HepG2 (cell line): ENCODE measurements around the gene PLCB1. TPM values are rescaled to one million over a fixed set of nuclear protein-coding genes. Genes with fewer than 3 reads are reported as not detected.
A peak's percentile ranks its signal among the peaks of the same experiment; 100 is the strongest.

Experiments used
- DR1 ChIP-seq: sonication (generic); formaldehyde crosslinking; IDR thresholded peaks from 2 replicates; pipeline ENCODE4 v1.8.0; 2021; ENCODE audit warnings: mild to moderate bottlenecking, missing genetic modification reagents, inconsistent platforms
- ELF3 ChIP-seq: IDR thresholded peaks from 2 replicates; pipeline ENCODE4 v1.6.1; 2016; ENCODE audit warnings: missing genetic modification reagents, missing compliant biosample characterization
- HMG20B ChIP-seq: conservative IDR thresholded peaks from 2 replicates; pipeline ENCODE4 v1.6.1; 2016; ENCODE audit warnings: missing genetic modification reagents, missing compliant biosample characterization
- KAT2B ChIP-seq: fragments of 150-350 bp; IDR thresholded peaks from 2 replicates; pipeline ENCODE4 v1.6.1; 2014; ENCODE audit warnings: low read depth, low read length, borderline replicate concordance
- MED1 ChIP-seq: sonication (generic); formaldehyde crosslinking; IDR thresholded peaks from 2 replicates; pipeline ENCODE4 v1.4.0; 2020; ENCODE audit warnings: missing genetic modification reagents
- MTF1 ChIP-seq: sonication (generic); formaldehyde crosslinking; IDR thresholded peaks from 2 replicates; pipeline ENCODE4 v1.5.0; 2020; ENCODE audit warnings: missing genetic modification reagents
- RBM39 ChIP-seq: fragments of 200-400 bp; formaldehyde crosslinking; IDR thresholded peaks from one replicate; pipeline ENCODE4 v1.6.1; 2018; ENCODE audit warnings: antibody characterized with exemption, mild to moderate bottlenecking, low read depth, low read length; ENCODE audit not compliant: poor library complexity, severe bottlenecking
- RXRA ChIP-seq: sonication (generic); formaldehyde crosslinking; IDR thresholded peaks from 2 replicates; pipeline ENCODE4 v1.5.1; 2020; ENCODE audit warnings: missing genetic modification reagents
- ZNF143 ChIP-seq: sonication (generic); formaldehyde crosslinking; IDR thresholded peaks from 2 replicates; pipeline ENCODE4 v1.4.0; 2020; ENCODE audit warnings: missing genetic modification reagents
- ZNF329 ChIP-seq: sonication (generic); formaldehyde crosslinking; IDR thresholded peaks from 2 replicates; pipeline ENCODE4 v1.9.0; 2021; ENCODE audit warnings: low read depth, mild to moderate bottlenecking, missing genetic modification reagents
- ZNF34 ChIP-seq: sonication (generic); formaldehyde crosslinking; IDR thresholded peaks from 2 replicates; pipeline ENCODE4 v1.4.0; 2020; ENCODE audit warnings: mild to moderate bottlenecking, missing genetic modification reagents, borderline replicate concordance
- ZNF510 ChIP-seq: sonication (generic); formaldehyde crosslinking; IDR thresholded peaks from 2 replicates; pipeline ENCODE4 v1.4.0; 2020; ENCODE audit warnings: low read depth, mild to moderate bottlenecking, missing genetic modification reagents
- ZNF547 ChIP-seq: sonication (generic); formaldehyde crosslinking; IDR thresholded peaks from 2 replicates; pipeline ENCODE4 v1.5.1; 2020; ENCODE audit warnings: mild to moderate bottlenecking, missing genetic modification reagents
- ZNF616 ChIP-seq: sonication (generic); formaldehyde crosslinking; IDR thresholded peaks from 2 replicates; pipeline ENCODE4 v1.5.0; 2020; ENCODE audit warnings: low read depth, mild to moderate bottlenecking, missing genetic modification reagents
- ZNF660 ChIP-seq: sonication (generic); formaldehyde crosslinking; IDR thresholded peaks from 2 replicates; pipeline ENCODE4 v1.5.1; 2020; ENCODE audit warnings: mild to moderate bottlenecking, low read depth, missing genetic modification reagents, borderline replicate concordance
- ZNF816 ChIP-seq: sonication (generic); formaldehyde crosslinking; IDR thresholded peaks from 2 replicates; pipeline ENCODE4 v1.8.0; 2022; ENCODE audit warnings: missing genetic modification reagents, mild to moderate bottlenecking, borderline replicate concordance
- polyA plus RNA-seq, 8 experiments: library from polyadenylated mRNA; depleted of rRNA in 3 of 8; stranded (reverse) in 7 of 8; unstranded in 1 of 8; fragments of >200 nt; fragmentation: Illumina TruSeq in 4 of 8; extraction: Trizol in 4 of 8; gene quantifications; 2 replicates each; pipeline versions ENCODE4 v1.2.1 to v1.2.3, GENCODE V29; 2011 to 2016; ENCODE audit warnings: low read depth in 4 of 8, missing spikeins in 1 of 8, mixed read lengths in 1 of 8; ENCODE audit not compliant: insufficient read depth in 1 of 8
- total RNA-seq, 5 experiments: library from RNA; depleted of rRNA; stranded (reverse); fragments of >200 nt; fragmentation: Illumina TruSeq; extraction: Trizol; gene quantifications; 2 replicates each; pipeline ENCODE4 v1.2.3, GENCODE V29; 2016; ENCODE audit warnings: low read depth in 1 of 5
- TF ChIP-seq, protein P1 (sequence below): IDR thresholded peaks from 2 replicates; pipeline ENCODE4 v1.6.1; 2016; ENCODE audit warnings: low read depth
- TF ChIP-seq, protein P2 (sequence below): sonication (generic); formaldehyde crosslinking; conservative IDR thresholded peaks from 2 replicates; pipeline ENCODE4 v1.4.0; 2020; ENCODE audit warnings: missing genetic modification reagents
- TF ChIP-seq, protein P3 (sequence below): sonication (generic); formaldehyde crosslinking; IDR thresholded peaks from 2 replicates; pipeline ENCODE4 v1.9.0; 2021; ENCODE audit warnings: mild to moderate bottlenecking, missing genetic modification reagents

The PLCB1 gene
- total and polyA plus RNA-seq, 2 of the 13 experiments (the other 11 are each of a cell fraction or from before 2014, with no cell fraction given) = 42.4 to 55.9 TPM

DNA sequence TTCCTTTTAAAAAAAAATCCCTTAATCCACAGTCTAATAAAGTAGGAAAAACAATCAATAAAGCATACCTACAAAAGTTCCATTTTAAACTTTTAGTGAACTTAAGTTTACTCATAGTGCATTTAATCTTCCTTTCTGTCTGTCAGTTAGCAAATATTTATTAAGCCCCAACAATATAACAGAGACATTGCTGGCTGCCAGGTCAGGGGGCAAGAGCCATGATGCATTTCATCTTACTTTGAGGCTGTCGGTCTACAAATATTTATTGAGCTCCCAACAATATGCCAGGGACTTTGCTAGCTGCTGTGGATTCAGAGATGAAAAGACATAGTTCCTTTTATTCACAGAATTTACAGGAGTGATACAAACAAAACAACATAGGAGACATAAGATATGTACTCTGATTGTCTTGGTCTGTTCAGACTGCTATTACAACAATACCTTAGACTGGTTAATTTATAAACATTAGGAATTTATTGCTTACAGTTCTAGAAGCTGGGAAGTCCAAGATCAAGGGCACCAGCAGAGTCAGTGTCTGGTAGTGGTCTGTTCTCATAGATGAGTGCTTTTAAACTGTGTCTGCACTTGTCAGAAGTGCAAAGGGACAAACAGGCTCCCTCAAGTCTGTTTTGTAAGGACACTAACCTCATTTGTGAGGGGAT is 118.6 kb downstream of the PLCB1 start (continued):
- TF ChIP-seq, protein P1, sequence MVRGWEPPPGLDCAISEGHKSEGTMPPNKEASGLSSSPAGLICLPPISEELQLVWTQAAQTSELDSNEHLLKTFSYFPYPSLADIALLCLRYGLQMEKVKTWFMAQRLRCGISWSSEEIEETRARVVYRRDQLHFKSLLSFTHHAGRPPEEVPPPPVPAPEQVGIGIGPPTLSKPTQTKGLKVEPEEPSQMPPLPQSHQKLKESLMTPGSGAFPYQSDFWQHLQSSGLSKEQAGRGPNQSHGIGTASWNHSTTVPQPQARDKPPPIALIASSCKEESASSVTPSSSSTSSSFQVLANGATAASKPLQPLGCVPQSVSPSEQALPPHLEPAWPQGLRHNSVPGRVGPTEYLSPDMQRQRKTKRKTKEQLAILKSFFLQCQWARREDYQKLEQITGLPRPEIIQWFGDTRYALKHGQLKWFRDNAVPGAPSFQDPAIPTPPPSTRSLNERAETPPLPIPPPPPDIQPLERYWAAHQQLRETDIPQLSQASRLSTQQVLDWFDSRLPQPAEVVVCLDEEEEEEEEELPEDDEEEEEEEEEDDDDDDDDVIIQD (CRISPR knock-in tag) = peak; percentile 99
- TF ChIP-seq ZNF660 (CRISPR knock-in tag) (no peak), ZNF329 (CRISPR knock-in tag) (no peak), RXRA (peak; percentile 96; the same call in 1 of the 2 replicates), RBM39 (no peak), ZNF816 (CRISPR knock-in tag) (peak; percentile 56; the same call in 1 of the 2 replicates), ZNF616 (no peak), ELF3 (CRISPR knock-in tag) (peak; percentile 92), HMG20B (CRISPR knock-in tag) (peak; percentile 98), MED1 (peak; percentile 96), ZNF143 (CRISPR knock-in tag) (peak; percentile 72), ZNF510 (CRISPR knock-in tag) (0 out of 2 replicates have a peak, but pooled peaks have one; percentile 47), DR1 (no peak), ZNF547 (CRISPR knock-in tag) (no peak), ZNF34 (CRISPR knock-in tag) (no peak), KAT2B (0 out of 2 replicates have a peak, but pooled peaks have one; percentile 11), MTF1 (CRISPR knock-in tag) (no peak)
- TF ChIP-seq, protein P2, sequence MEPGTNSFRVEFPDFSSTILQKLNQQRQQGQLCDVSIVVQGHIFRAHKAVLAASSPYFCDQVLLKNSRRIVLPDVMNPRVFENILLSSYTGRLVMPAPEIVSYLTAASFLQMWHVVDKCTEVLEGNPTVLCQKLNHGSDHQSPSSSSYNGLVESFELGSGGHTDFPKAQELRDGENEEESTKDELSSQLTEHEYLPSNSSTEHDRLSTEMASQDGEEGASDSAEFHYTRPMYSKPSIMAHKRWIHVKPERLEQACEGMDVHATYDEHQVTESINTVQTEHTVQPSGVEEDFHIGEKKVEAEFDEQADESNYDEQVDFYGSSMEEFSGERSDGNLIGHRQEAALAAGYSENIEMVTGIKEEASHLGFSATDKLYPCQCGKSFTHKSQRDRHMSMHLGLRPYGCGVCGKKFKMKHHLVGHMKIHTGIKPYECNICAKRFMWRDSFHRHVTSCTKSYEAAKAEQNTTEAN (CRISPR knock-in tag) = peak; percentile 24
- TF ChIP-seq, protein P3, sequence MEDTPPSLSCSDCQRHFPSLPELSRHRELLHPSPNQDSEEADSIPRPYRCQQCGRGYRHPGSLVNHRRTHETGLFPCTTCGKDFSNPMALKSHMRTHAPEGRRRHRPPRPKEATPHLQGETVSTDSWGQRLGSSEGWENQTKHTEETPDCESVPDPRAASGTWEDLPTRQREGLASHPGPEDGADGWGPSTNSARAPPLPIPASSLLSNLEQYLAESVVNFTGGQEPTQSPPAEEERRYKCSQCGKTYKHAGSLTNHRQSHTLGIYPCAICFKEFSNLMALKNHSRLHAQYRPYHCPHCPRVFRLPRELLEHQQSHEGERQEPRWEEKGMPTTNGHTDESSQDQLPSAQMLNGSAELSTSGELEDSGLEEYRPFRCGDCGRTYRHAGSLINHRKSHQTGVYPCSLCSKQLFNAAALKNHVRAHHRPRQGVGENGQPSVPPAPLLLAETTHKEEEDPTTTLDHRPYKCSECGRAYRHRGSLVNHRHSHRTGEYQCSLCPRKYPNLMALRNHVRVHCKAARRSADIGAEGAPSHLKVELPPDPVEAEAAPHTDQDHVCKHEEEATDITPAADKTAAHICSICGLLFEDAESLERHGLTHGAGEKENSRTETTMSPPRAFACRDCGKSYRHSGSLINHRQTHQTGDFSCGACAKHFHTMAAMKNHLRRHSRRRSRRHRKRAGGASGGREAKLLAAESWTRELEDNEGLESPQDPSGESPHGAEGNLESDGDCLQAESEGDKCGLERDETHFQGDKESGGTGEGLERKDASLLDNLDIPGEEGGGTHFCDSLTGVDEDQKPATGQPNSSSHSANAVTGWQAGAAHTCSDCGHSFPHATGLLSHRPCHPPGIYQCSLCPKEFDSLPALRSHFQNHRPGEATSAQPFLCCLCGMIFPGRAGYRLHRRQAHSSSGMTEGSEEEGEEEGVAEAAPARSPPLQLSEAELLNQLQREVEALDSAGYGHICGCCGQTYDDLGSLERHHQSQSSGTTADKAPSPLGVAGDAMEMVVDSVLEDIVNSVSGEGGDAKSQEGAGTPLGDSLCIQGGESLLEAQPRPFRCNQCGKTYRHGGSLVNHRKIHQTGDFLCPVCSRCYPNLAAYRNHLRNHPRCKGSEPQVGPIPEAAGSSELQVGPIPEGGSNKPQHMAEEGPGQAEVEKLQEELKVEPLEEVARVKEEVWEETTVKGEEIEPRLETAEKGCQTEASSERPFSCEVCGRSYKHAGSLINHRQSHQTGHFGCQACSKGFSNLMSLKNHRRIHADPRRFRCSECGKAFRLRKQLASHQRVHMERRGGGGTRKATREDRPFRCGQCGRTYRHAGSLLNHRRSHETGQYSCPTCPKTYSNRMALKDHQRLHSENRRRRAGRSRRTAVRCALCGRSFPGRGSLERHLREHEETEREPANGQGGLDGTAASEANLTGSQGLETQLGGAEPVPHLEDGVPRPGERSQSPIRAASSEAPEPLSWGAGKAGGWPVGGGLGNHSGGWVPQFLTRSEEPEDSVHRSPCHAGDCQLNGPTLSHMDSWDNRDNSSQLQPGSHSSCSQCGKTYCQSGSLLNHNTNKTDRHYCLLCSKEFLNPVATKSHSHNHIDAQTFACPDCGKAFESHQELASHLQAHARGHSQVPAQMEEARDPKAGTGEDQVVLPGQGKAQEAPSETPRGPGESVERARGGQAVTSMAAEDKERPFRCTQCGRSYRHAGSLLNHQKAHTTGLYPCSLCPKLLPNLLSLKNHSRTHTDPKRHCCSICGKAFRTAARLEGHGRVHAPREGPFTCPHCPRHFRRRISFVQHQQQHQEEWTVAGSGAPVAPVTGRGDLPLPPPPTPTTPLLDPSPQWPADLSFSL (CRISPR knock-in tag) = peak; percentile 47; the same call in 1 of the 2 replicates
